CD4-positive, alpha-beta T cell treated with Interleukin-17A for 1 hour (primary cell): ENCODE data around the gene FBF1.
A peak's percentile ranks its signal among the peaks of the same experiment; 100 is the strongest.
"Not testable (repeated sequence)": the region's sequence is repeated elsewhere in the genome, so short reads cannot be mapped to it uniquely, and the experiment has no call there.

ENCODE experiments used
- DNase-seq: peaks from one replicate; pipeline ENCODE4 v3.0.0-alpha.2; 2020

The FBF1 gene

DNA sequence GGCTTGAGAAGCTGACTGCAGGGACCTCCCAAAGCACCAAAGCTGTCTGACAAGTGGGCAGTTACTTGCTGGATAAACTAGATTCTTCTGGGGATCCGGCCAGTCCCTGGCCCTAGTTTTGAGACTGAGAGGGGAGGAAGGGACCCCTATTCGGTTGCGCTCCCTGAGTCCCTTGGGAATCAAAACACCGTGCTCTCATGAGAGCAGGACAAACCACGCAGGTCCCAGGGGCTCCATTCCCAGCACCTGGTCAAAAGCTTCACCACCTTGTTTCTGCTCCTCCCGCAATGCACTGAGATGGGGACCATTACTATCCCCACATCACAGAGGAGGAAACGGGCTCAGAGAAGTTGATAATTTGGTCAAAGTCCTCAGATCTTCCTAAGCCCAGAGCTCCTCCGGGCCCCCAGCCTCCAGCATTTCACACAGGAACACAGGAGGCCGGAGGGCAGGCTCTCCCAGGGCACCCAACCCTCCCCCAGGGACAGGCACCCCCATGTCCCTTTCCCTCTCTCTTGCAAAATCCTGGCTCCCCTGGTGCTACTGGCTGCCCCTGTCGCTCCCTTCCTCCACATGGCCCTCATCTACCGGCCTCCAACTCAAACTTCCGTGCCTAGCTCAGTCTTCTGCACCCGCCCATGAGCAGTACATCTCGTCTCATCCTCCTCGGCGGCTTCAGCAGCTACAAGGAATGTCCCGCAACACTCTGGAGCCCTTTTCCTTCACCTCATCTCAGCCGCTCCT, 47.4 kb downstream of the FBF1 start:
- DNase-seq = no peak

DNA sequence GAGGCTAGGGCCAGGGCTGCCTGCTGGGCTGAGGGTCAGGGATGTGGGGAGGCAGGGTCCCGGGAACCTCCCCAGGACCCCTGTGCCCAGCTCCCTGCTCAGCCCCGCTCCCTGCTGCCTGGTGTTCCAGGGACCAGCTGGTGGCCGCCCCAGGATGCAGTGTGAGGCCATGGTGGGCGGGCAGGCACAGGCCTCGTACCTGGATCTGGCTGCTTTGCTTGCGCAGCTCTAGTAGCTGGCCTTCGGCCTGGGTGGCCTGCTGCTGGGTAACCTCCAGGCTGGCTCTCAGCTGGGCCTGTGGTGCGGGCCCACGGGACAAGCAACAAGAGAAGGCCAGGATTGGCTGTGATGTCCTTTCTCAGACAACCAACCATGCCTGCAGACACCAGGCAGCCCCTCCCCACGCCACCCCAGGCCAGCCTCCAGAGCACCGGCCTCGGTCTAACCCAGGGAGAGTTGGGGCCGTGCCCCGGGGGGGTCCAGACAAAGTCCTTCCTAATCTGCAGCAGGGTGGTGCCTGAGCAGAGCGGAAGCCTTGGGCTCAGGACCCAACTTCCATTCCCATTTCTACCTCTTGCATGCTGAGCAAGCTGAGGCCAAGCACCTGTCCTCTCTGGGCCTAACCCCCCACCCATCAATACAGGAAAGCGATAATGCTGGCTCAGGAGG, 48.2 kb downstream of the FBF1 start:
- DNase-seq = no peak

DNA sequence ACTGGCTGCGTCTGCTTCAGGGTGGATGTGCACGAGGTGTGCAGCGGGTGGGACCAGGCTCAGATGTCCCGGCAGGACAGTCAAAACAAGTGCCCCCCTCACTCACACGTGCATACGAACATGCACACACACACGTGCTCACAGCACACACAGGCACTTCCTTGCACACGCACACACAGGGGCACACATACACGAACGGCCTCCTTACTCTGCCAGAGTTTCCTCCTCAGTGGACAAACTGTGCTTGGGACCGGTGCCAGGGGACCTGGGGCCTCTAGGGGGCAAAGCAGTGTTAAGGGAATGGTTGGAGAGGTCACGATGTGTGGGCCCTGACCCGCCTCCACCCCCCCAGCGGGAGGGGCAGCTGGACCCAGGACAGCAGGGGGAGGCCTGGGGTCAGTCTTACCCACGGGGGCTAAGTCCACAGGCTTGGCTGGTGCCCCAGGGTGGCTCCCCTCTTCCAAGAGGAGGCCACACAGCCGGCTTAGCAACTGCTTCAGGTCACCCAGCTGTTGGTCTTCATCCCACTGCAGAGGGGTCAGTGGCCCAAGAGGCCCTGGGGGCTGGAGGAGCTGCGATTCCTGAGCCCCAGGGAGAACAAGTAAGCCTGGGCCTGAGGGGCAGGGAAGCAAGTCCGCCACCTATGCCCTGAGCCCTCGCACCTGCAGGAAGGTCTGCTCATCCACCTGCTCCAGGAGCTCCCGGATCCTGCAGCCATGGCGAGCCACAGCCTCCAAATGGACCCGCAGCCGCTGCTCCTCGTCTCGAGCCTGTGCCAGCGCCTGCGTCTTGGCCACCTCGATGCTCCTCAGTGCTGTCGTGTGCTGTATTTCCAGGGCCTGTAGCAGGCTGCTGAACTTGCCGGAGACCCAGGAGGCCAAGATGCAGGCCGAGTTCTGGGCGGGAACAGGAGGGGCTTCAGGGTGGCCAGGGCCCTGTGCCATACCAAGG, 49.0 kb downstream of the FBF1 start:
- no peak for DNase-seq

DNA sequence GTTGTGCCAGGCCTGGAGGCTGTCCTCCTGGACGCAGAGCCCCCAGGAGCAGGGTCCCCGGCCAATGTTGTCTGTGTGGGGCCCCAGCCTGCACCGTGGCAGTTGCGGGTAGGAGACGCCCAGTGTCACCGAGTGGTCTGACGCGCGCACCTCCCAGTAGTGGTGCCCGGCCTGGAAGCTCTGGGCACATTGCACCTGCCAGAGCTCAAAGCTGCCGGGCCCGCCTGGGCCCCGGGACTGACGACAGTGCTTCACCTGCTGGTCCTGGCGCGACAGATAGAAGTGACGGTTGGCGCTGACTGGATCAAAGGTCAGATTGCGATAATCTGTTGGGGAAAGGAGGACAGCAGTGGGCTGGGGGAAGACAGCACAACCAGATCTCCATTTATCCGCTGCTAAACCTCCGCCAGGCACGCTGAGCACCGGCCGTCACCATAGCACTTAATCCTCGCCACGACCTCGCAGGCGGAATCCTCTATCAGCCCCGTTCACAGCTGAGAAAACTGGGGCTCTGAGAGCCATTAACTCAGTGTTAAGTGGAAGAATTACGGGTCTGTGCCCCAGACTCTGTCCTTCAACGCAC, 49.7 kb downstream of the FBF1 start:
- no peak for DNase-seq

DNA sequence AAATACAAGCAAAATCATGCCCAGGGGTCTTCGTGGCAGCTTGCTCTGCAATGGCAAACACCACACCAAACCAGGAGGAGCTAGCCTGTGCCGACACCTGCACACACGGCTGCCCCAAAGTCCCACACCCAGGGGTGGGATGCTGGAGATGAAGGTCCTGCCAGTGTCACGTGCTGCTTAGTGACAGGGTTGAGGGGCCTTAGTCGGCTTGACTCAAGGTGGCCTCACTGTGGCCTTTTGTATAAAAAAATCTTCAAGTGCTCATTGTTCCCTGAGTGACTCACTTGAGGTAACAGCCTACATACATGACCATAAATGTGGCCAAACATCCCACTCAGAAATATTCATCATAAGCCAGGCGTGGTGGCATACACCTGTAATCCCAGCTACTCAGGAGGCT, 51.4 kb downstream of the FBF1 start:
- DNase-seq = no peak

DNA sequence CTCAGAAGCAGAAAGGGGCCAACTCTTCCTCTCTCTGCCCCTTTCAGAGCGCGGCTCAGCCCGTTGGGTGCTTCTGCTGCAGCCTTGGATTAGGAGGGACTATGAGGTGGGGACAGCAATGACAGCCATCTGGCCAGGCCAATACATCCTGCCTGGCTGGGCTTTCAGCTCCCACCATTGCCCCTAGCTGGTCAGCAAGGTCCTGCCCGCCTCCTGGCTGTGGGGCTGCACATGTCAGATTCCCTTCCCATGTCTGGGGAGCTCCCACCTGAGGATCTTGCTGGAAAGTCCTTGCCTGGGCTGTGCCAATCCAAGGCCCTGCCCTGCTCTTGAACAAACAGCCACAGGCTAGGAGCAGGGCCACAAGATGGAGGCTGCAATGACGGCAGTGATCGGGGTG, 52.4 kb downstream of the FBF1 start:
- DNase-seq = no peak

DNA sequence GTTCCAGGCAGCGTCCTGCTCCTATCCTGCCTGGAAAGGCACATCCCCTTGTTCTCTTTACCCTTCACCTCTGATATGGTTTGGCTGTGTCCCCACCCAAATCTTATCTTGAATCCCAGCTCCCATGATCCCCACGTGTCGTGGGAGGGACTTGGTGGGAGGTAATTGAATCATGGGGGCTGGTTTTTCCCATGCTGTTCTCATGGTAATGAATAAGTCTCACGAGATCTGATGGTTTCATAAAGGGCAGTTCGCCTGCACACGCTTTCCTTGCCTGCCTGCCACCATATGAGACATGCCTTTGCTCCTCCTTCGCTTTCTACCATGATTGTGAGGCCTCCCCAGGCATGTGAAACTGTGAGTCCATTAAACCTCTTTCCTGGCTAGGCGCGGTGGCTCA, 55.0 kb downstream of the FBF1 start:
- not testable (repeated sequence) for DNase-seq

DNA sequence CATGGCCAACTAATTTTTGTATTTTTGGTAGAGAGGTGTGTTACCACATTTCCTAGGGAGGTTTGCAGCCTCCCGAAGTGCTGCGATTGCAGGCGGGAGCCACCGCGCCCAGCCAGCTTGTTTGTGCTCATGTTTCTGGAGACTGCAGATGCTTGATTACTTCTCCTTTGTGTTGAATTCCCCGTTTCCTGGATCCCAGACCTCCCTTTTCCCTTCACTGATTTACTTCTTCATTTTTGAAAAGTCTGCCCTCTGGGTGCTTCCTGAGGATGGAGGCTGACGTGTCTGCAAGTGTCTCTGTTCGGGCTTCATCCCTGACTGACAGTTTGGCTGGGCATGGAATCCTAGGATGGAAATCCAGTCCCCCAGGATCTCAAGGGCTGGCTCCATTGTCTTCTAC, 55.4 kb downstream of the FBF1 start:
- no peak for DNase-seq

DNA sequence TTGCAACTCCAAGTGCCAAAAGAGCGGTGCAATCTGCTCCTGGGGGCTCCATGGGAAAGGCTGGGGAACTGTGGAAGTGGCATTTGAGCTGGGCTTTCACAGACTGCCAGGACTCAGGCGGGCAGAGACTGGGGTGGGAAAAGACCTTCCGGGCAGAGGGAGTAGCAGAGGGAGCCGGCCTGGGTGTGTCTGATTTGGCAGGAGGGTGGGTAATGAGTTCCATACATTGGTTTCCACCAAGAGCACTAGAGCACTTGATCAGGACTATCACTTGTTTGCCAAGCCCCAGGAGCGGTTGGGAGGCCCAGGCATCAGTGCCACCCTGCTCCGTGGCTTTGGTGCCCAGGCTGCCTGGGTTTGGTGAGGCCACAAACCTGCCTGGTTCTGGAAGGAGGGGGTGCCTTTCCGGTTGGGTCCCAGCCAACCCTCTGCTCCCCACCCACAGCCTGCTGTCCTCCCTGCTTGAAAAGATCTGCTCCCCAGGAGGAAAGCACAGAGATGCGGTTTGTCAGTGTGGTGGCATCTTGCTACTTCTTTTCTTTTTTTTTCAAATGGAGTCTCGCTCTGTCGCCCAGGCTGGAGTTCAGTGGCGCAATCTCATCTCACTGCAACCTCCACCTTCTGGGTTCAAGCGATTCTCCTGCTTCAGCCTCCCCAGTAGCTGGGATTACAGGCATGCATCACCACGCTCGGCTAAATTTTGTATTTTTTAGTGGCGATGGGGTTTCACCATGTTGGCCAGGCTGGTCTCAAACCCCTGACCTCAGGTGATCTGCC, 59.0 kb downstream of the FBF1 start:
- DNase-seq = peak; percentile 40

DNA sequence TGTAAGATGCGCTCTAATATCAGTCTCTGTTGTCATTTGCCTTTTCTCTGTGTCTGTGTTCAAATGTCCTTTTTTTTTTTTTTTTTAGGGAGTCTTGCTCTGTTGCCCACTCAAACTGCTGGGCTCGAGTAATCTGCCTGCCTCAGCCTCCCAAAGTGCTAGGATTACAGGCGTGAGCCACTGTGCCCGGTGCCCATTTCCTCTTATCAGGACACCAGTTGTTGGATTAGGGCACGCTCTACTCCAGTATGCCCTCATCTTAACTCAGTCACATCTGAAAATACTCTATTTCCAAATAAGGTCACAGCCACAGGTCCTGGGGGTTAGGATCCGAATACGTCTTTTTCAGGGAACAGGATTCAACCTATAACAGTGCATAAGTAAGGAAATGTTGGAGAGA, 60.6 kb downstream of the FBF1 start:
- no peak for DNase-seq

DNA sequence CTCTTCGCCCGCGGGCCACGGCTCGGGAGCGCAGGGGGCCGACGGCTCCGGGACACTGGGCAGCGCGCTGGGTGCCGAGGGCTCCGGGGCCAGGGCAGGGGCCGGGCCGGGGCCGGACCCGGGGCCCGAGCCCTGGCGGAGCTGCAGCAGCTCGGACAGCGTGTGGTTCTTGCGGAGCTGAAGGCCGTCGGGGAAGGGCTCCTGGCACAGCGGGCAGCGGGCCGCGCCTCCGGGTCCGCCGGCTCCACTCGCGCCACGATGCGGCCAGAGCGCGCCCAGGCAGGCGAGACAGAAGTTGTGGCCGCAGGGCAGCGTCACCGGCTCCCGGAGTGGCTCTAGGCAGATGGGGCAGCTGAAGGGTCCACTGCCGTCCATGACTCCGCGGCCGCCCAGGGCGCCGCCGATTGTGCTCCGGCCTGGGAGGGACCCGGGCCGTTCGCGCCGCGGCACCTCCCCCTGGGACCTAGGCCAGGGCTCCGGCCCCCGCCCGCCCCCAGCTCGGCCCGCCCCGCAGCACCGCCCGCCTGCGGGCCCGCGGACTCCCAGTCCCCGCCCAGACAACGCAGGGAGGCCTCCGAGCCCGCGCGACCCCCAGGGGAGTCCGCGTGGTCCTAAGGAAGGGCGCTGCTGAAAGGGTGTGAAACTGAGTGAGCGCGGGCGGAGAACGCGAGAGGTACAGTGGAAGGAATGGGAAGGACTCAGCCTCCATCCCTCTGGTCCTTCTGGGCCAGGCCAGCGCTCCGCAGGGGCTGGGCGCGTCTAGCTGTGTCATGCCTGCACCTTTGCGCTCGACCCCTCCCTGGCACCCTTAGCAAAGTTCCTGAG, 62.5 kb downstream of the FBF1 start, which contains the start of gene TRIM47:
Gene TRIM47 (minus strand): TSS at position 408 of the 825 bp plus-strand sequence. CDS start 33 bp downstream, at position 375.
- DNase-seq = no peak

DNA sequence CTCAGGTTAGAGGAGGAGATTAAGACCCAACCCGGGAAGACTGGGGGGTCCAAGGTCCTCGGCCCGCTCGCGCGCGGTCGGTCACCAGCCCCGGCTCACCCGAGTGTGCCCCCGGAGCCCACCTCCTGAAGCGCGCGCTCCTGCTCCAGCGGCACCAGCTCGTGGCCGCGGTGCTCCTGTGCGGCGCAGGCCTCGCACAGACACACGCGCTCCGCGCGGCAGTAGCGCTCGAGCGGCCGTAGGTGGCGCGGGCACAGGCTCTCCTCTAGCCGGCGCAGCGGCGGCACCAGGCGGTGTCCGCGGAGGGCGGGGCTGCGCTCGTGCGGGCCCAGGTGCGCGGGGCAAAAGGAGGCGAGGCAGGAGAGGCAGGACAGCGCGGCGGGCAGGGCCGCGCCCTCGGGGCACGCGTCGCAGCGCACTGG, 63.1 kb downstream of the FBF1 start:
- peak; percentile 72 for DNase-seq

DNA sequence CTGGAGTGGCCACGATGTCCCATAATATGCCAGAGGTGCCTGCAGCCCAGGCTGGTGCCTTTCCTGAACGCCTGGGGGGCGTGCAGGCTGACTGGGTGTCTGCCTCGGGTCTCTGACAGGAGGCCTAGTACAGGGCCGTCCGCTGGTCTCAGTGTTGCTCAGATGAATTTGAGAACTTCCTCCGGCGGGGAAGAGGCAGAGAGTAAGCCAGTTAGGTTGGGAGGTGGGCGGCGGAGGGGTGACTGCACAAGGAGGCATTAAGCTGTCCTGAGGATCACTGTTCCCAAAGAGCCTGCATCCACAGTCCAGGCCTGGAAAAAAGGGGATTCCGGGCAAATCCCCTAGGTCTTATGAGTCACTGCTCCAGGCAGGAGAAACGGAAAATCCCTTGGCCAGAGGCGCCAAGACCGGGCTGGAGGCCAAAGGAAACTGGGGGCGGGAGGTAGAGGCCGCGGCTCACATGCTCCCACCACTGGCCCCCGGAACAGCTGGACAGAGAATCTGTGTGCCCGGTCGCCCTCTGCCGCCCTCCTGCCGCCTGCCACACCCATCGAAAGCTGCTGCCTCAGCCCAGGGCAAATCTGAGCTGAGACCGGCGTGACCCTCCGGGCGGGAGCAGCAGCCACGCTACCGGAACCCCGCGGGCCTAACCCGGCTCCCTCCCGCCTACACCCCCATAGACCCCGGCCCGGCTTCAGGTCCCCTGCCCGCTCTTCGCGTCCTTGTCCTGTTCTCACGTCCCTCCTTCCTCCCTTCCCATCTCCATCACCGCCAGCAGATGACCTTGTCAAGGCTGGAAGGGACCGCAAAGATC, 63.7 kb downstream of the FBF1 start:
- no peak for DNase-seq

DNA sequence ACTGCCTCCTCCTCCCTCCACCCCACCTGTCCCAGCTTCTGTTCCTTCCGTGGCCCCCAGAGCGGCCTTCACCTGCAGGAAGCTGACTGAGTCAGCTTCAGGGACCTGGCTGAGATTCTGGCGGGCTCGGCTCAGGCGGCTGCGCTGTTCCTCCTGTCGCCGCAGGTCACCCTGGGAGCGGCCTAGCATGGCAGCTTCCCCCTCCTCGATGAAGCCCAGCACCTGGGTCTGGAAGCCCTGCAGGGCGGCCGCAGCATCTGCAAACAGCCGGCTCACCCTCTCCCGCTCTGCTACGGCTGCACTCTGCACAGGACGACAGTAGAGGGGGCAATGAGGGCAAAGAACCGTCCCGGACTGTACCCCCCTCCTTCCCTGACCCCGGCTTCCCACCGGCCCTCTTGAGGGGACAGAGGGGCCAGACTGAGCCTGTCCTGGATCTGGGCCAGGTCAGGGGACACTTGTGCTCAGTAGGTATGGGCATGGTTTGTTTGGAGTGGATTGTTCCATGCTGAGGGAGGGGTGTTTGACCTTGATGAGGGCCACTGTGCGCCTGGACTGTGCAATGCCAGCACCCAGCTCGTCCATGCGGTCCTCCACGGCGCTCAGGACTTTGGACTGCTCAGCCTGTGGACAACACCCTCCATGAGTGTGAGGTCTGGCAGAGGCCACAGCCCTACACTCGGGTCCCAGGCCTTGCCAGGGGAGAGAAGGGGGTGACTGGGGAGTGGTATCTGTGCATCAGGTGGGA, 64.5 kb downstream of the FBF1 start:
- DNase-seq = peak; percentile 82

DNA sequence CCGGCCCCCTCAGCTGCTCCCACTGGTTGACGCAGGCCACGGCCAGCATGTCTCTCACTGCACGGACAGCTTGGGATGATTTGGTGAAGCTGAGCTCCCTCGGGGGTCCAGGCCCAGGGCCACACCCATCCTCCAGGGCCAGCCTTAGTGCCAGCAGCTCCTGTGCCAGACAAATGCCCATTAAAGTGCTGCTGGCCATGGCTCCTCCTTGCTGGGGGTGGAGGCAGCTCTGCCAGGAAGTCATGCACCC, 65.0 kb downstream of the FBF1 start:
- no peak for DNase-seq

DNA sequence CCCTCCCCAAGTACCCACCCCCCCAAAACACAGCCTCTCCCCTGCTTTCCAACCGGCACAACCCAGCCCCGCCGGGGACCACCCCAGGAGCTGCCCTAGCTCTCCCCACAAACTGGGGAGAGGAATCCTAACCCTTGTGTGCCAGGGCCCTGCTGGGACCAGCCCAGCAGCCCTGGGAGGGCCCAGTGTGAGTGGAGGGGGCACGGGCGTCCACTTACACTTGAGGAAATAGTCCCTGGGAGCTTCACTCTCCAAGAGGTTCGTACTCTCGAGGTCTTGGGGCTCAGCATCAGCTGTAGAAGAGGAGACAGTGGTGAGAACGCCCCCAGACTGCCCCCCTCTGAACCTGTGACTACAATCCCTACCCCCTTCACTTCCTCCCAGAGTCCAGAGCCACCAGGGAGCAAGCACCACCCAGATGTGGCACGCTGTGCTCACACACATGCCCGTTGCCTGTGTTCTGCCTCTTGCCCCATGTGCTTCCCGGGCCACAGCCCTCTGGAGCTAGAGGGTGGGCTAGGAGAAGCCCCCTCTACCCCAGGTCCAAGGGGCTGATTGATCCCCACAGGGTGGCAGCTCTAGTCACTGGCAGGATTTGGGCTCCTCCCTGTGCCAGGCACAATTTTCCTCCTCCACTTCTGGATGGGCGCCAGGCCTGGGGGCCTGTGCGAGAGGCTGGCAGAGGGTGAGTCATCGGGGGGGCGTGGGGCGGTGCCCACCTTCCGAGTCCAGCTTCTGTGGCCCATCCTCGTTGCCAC, 65.5 kb downstream of the FBF1 start:
- no peak for DNase-seq

DNA sequence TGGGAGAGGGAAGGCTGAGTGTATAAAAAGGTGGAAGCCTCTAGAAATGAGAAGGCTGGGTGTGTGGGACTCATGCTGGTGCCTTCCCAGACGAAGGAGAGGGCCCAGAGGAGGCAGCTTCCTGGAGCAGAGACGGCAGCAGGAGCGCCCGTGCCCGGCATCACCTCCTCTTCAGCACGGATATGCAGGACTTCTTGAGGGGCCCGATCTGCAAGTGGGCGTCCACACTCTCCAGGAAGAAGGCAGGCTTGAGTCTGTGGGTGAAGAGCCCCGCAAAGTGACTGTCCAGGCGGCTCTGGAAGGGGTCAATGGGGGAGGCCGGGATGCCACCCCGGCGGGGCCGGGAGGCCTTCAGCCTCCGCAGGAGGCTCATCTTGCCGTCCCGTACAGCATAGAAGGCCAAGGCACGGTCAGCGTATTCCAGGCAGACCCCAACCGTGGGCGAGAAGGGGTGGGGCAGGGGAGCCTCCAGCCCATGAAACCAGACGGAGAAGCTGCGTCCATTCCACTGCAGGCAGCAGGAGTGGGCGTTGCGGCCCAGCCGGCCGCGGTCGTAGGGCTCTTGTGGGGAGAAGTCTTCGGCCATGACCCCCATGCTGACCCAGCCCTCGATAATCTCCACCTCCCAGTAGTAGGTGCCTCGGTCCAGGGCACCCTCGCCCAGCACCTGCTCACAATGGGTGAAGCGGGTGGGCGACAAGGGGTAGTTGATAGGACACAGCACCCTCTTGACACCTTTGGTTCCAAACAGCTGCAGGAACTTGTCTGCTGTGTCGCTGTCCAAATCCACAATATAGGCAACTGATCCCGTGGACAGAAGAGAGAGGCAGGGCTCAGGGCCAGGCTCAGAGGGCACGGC, 66.3 kb downstream of the FBF1 start:
- DNase-seq = no peak
